GM21390 (cell line): ENCODE measurements around the gene RAPGEF2.
"Not testable (repeated sequence)": the region's sequence is repeated elsewhere in the genome, so short reads cannot be mapped to it uniquely, and the experiment has no call there.

Experiments
- ATAC-seq: cut with Tn5 transposase; IDR thresholded peaks from one replicate; pipeline ENCODE4 v1.9.1; 2021; ENCODE audit not compliant: unreplicated experiment

RAPGEF2 gene, protein sequence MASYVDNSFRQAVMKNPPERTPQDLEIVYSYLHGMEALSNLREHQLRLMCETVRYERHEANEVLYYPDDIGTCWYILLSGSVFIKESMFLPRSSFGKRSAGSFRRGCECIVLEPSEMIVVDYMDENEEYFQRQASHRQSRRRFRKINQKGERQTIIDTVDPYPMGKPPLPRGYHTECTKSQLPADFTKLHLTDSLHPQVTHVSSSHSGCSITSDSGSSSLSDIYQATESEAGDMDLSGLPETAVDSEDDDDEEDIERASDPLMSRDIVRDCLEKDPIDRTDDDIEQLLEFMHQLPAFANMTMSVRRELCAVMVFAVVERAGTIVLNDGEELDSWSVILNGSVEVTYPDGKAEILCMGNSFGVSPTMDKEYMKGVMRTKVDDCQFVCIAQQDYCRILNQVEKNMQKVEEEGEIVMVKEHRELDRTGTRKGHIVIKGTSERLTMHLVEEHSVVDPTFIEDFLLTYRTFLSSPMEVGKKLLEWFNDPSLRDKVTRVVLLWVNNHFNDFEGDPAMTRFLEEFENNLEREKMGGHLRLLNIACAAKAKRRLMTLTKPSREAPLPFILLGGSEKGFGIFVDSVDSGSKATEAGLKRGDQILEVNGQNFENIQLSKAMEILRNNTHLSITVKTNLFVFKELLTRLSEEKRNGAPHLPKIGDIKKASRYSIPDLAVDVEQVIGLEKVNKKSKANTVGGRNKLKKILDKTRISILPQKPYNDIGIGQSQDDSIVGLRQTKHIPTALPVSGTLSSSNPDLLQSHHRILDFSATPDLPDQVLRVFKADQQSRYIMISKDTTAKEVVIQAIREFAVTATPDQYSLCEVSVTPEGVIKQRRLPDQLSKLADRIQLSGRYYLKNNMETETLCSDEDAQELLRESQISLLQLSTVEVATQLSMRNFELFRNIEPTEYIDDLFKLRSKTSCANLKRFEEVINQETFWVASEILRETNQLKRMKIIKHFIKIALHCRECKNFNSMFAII (N-terminal part only)

DNA sequence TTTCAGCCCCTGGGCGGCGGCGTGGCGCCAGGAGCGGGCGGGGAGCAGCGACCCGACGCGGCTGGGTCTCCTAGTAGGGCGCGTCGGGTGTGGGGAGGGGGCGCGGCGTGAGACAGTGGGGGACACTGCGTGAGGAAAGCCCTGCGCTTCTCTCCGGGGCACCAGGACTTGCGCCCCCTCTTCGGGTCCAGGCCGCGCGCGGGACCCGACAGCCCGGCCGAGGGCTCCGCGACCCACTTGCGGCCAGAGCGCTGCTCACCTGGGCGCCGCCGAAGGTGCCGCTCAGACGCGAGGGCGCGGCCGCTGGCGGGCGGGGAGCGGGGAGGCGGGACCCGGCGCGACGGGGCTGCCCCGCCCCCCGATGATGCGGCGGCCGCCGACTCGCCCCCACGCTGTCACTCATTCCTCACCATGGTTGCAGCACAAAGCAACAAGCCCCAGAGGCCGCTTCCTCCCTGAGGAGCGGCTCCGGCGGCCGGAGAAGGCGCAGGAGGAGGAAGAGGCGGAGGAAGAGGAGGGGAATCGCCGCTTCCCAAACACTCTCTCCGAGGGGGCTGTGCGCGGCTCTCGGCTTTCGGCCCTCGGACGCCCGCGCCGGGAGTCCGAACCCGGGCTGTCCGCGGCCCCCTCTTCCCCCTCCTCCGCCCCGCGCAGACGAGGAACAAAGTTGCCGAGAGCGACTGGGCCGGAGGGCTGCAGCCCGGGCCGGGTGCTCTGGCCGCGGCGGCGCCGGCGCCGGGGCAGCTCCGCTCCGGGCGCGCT is at the start of gene RAPGEF2:
Gene RAPGEF2 (plus strand): TSS at position 458 of the 762 bp plus-strand sequence. CDS start 1,084 bp downstream, outside the sequence.
- ATAC-seq, result peak; percentile 76

DNA sequence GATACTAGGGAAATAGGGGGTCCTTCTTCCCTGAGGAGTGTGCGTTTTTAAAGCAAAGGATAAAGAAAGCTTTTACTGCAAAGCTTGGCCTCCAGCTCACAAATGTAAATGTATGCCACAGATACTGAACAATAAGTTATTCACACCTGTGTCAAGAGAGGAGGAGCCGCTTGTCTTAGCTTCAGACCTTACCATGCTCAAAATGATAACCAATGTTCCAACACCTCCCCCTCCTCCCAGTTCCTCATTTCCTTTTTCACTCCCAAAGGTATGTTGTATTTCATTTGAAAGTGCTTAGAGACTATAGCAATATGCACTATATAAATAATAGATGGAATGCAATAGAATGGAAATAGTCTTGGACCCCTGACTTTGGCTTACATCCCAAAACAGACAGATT is 47.0 kb upstream of the RAPGEF2 start:
- no peak for ATAC-seq

DNA sequence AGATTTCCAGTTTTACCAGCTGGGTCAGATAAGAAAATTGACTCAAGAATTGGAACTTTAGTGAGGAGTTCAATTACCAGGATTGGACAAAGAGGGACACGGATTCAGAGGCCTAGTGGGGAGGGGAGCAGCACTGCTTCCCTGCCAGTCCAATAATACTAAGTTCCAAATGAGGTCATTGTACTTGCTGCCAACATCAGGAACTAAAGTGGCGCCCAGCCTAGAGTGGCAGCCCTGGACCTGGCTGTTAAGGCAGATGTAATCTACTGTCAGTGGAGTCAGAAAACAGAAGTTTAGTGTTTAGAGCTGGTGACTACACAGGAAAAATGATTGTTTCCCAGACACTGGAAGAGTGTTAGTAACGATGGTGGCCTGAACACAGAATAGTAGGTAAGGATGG is 42.7 kb upstream of the RAPGEF2 start:
- no peak for ATAC-seq

DNA sequence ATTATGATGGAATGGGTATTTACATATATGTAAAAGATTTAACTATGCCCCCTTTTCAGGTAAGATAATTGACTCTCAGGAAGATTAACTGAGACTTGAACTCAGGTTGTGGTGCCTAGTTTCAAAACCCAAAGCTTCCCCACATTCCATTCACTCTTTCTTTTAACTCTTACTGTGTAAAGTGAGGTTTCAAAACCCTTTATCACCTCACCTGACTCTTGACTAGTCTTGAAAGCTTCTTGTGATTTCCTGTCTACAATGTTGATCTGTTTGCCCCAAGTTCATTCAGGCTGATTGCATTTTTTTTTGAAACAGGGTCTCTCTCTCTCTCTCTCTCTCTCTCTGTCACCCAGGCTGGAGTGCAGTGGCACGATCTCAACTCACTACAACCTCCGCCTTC is 40.5 kb upstream of the RAPGEF2 start:
- ATAC-seq, result peak; percentile 50

DNA sequence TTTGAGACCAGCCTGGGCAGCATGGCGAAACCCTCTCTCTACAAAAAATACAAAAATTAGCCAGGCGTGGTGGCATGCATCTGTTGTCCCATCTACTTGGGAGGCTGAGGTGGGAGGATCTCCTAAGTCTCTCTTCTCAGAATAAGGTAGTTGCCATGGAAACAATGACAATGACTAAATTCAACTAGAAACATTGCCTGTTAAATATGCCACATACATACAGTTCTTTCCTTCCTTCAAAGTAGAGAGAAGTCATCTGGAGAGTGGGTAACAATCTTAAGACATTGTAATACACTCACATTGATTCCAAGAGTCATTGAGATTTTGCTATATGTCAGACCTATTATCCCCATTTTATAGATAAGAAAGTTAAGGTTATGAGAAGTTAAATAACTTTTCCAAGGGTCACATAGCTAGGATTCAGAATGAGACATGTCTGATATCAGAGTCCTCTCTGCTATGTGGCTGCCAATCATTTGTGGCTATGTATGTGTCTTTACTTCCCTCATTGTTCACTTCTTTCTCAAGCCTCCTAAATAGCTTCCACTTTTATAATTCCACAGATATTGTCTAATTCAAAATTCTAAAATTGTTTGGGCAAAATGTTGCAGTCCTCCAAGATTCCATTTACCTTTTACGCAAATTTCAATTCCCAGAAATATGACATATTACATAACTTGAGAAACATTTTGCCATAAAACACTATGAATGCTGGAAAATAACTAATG is 37.2 kb upstream of the RAPGEF2 start:
- ATAC-seq, result no peak

DNA sequence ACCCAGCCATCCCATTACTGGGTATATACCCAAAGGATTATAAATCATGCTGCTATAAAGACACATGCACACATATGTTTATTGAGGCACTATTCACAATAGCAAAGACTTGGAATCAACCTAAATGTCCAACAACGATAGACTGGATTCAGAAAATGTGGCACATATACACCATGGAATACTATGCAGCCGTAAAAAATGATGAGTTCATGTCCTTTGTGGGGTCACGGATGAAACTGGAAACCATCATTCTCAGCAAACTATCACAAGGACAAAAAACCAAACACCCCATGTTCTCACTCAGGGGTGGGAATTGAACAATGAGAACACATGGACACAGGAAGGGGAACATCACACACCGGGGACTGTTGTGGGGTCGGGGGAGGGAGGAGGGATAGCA is 34.7 kb upstream of the RAPGEF2 start:
- not testable (repeated sequence) for ATAC-seq

DNA sequence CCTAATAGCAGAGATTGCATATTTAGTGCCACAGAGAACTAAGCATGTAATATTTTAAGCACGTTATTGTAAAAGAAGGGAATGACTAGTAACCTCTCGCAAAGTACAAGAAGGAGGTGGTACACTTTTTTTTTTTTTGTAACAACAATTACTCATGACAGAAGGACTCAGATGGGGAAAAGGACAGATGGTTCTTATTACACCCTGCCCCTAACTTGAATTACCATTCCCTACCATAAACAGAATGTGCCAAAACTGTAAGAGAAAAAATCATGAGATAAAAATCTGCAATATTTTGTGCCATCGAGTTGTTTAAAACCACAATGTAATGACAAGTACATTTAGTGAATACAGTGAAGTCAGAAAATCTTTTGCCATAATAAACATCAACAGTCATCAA is 33.0 kb upstream of the RAPGEF2 start:
- ATAC-seq, result no peak

DNA sequence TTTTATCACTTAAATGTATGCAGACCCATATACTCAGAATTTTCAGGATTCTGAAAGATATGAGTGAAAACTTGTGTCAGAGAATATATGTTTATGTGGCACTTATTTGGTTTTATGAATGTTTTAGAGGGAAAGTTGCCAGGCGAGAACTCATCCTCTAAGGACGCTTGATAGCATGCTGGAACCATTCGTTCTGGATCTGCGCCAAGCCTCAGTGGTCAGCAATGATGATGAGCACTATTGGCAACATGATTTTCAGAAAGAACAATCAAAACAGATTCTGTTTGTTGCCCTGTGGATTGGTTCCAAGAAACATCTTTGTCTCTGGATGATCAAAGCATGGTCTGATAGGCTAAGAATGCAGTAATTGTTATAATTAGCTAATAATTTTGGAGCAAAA is 32.1 kb upstream of the RAPGEF2 start:
- ATAC-seq, result no peak

DNA sequence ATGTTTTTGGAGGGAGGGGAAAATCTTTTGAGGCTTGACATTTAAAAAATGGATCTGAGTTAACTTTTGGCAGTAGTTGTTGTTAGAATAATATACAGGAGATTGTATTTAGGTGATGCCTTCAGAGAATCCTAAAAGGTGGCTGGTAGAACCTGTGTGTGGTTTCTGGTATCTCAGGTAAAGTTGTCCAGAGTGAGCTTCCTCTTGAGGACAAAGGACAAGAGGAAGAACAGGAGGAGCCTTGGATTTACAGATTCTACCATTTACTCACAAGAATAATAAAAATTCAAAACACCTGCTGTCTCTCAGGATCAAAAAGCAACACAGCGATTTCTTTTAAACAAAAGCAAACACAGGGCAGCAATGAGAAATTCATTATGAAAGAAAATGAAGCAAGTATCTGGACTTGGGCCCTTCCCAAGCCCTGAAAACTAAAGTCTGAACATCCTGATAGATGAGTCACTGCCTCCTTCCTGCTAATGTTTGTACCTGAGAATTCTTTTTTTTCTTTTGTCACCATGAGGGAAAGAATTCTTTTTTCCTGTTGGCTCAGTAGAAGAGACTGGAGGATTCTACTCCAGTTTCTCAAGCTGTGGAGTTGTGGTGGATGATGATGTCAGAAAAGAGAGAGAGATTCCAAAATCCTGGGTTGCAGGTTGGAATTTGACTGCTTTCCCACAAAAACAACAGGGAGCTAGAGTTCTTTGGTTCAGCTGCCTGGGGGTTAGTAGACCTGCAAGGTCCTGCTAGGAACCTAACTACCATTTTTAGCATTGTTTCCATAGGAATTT is 31.5 kb upstream of the RAPGEF2 start:
- ATAC-seq, result no peak

DNA sequence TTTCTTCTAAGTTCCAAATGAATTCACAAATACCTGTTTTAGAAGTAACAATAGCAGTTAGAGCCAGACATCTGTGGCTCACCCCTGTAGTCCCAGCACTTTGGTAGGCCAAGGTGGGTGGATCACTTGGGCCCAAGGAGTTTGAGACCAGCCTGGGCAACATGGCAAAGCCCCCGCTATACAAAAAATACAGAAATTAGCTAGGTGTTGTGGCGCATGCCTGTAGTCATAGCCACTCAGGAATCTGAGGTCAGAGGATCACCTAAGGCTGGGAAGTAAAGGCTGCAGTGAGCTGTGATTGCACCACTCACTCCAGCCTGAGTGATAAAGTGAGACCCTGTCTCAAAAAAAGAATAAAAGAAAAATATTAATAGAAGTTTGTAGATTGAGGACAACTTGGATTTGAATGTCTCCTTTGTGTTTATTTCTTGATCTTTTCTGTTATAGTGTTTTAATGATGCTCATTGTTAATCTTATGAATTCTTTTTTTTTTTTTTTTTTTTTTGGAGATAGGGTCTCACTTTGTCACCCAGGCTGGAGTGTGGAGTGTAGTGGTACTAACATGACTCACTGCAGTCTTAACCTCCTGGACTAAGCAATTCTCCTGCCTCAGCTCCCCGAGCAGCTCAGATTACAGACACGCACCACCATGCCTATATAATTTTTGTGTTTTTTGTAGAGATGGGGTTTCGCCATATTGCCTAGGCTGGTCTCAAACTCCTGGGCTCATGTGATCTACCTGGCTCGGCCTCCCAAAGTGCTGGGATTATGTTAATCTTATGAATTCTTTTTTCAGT is 30.7 kb upstream of the RAPGEF2 start:
- ATAC-seq, result no peak

DNA sequence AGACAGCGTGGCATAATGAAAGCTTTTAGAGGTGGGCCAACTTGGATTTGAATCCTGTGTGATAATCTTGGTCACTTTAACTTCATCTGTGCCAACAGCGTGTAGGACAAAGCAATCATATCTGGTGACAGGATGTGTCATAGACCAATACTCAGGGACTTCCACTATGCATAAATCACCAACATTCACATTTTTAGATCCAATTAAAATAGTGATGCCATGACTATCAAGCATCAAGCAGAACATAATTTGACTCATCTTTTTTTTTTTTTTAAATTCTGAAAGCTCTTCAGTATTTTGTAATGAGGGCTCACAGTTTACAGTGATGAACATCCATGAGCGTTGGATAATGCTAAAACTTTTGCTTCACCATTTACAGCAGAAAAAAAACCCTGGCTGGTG is 27.3 kb upstream of the RAPGEF2 start:
- ATAC-seq, result no peak

DNA sequence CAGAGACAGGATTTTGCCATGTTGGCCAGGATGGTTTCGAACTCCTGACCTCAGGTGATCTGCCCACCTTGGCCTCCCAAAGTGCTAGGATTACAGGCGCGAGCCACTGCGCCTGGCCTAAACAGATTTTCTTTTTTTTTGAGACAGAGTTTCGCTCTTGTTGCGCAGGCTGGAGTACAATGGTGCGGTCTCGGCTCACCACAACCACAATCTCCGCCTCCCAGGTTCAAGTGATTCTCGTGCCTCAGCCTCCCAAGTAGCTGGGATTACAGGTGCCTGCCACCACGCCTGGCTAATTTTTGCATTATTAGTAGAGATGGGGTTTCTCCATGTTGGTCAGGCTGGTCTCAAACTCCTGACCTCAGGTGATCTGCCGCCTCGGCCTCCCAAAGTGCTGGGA is 25.9 kb upstream of the RAPGEF2 start:
- not testable (repeated sequence) for ATAC-seq

DNA sequence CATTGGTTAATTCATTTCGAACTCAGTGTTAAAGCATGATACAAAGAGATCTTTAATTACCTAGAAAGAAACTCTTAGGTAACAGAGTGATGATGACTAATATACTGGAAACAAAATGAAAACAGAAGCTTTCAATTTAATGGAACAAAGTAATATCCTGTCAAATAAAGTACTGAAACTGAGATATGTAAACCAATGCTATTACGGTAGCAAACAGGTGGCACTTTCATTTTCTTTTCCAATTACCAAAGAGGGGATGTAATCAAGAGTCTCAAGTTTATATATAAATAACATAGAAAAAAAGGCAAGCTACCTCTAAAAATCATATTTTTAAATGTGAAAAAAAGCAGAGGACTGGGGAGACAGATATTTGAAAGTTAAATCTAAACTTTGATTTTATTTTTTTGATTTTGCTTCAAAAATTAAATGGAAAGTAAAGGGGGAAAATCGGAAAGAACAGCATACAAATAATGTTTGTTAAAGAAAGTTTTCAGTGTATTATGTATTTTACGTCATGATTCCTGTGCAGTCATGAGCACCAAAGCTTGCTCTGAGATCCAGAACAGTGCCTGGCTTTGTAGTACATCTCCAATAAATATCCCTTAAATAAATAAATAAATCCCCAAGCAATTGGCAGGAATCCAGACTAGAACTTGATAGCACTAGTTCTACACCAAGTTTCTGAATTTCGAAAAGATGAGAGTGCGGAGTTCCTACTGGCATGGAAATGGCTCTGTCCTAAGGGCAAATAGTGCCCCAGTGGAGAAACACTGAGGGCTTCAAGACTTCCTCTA is 25.0 kb upstream of the RAPGEF2 start:
- peak; percentile 99 for ATAC-seq

DNA sequence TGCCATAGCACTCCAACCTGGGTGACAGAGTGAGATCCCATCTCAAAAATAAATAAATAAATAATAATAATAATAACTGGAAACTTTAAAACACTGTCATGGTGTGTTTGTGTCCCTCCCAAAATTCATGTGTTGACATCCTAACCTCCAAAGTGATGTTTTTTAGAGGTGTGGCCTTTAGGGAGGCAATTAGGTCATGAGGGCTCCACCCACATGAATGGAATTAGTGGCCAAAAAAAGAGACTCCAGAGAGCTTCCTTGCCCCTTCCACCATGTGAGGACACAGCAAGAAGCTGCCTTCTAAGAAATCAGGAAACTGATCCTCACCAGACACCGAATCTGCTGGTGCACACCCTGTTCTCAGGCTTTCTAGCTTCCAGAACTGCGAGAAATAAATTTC is 23.8 kb upstream of the RAPGEF2 start:
- no peak for ATAC-seq

DNA sequence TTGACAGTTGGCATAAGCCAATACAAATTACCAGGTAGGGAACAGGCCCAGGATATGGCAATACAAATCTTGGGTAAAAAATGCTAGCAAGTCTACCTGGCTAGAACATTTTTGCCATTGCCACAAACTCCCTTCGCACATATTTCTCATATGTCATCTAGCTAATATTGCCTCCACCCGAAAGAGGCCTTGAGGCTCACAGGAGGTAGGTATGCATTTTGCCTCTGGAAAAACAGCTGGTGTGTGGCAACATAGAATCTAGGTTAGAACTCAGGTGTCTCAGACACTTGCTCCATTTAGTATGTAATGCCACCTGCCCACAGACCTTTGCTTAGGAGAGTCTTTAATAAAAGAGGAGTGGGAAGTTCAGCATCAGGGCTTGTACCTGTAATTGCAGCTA is 16.3 kb upstream of the RAPGEF2 start:
- ATAC-seq, result no peak

DNA sequence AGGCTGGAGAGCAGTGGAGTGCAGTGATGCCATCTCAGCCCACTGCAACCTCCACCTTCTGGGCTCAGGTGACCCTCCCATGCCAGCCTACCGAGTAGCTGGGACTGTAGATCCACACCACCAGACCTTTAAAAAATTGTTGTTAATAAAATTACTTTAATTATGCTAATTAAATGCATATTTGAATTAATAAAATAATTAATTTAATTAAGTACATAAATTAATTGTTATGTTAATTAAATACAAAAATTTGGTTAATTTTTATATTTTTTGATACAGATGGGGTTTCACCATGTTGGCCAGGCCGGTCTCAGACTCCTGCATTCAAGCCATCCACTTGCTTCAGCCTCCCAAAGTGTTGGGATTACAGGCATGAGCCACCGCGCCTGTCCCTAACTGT is 12.6 kb upstream of the RAPGEF2 start:
- no peak for ATAC-seq

DNA sequence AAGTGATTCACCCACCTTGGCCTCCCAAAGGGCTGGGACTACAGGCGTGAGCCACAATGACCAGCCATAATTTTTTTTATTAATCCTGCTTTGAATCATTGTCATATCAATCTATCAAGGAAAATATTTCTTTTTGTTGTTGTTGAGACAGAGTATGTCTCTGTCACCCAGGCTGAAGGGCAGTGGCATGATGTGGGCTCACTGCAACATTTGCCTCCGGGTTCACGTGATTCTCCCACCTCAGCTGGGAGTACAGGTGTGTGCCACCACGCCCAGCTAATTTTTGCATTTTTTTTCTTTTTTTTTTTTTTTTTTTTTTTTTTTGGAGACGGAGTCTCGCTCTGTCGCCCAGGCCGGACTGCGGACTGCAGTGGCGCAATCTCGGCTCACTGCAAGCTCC is 8.7 kb upstream of the RAPGEF2 start:
- ATAC-seq, result not testable (repeated sequence)

DNA sequence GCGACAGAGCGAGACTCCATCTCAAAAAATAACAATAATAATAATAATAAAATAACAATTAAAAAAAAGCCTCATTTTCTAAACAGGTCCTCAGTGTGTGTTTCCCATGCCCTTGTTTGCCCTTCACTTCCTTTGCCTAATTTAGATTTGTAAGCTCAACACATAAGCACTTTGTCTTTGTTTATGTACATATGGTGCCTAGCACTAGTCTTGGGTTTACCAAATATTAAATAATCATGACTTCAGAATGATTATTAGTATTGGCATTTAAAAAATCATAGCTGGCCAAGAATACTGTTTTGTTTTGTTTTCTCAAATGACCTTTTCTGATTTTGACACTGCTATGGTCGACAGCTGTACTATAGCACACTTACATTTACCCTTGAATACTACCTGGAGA is 6.4 kb upstream of the RAPGEF2 start:
- ATAC-seq, result no peak
